Measurements from ENCODE around the gene IQCH.

DNA sequence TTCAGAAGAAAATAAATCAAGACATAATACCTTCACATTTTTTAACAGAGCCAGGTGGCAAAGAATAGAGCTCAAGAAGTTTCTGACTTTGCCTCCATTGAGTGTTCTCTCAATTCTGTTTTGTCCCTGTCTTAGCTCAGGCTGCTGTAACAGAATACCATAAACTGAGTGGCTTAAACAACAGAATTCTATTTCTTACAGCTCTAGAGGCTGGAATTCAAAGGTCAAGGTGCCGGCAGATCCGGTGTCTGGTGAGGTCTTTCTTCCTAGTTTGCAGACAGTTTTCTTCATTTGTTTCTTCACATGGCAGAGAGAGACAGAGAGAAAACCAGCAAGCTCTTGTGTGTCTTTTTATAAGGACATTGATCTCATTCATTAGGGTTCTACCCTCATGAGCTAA lies 25.6 kb downstream of the IQCH start:
- TF ChIP-seq POLR2A (IDR thresholded peaks at IDR 0.05) (no peak), CTCF (IDR thresholded peaks at IDR 0.05) (no peak)

All from transverse colon (tissue), 3 donors.